DOHH2 (cell line): ENCODE measurements around the gene LIF.

Source experiments
- EZH2phosphoT487 ChIP-seq: fragments of 200-600 bp; sonication (generic); IDR thresholded peaks from 2 replicates; pipeline ENCODE4 v1.6.1; 2017; ENCODE audit warnings: borderline replicate concordance, mild to moderate bottlenecking, antibody characterized with exemption, low read length, moderate library complexity, mixed read lengths
- TF ChIP-seq, protein P1 (sequence below): fragments of 200-600 bp; sonication (generic); IDR thresholded peaks from one replicate; pipeline ENCODE4 v1.5.1; 2014; ENCODE audit warnings: antibody characterized with exemption, mild to moderate bottlenecking, low read depth, low read length; ENCODE audit not compliant: poor library complexity, severe bottlenecking

GRCh38 chr22:30266445-30267381 lies 20.2 kb upstream of the LIF start, which contains the start of gene OSM:
- TF ChIP-seq, protein P1, sequence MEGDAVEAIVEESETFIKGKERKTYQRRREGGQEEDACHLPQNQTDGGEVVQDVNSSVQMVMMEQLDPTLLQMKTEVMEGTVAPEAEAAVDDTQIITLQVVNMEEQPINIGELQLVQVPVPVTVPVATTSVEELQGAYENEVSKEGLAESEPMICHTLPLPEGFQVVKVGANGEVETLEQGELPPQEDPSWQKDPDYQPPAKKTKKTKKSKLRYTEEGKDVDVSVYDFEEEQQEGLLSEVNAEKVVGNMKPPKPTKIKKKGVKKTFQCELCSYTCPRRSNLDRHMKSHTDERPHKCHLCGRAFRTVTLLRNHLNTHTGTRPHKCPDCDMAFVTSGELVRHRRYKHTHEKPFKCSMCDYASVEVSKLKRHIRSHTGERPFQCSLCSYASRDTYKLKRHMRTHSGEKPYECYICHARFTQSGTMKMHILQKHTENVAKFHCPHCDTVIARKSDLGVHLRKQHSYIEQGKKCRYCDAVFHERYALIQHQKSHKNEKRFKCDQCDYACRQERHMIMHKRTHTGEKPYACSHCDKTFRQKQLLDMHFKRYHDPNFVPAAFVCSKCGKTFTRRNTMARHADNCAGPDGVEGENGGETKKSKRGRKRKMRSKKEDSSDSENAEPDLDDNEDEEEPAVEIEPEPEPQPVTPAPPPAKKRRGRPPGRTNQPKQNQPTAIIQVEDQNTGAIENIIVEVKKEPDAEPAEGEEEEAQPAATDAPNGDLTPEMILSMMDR, result no peak
- no peak for TF ChIP-seq EZH2phosphoT487
